Mucosa of descending colon (tissue), 3 donors: ENCODE measurements around the gene B4GALT6. TPM values are rescaled to one million over a fixed set of nuclear protein-coding genes. Genes with fewer than 3 reads are reported as not detected.

Source experiments
- ATAC-seq: fragments of 200-7000 bp; cut with Tn5 transposase; one replicate; pipeline ENCODE4 v1.9.1; 2020; ENCODE audit warnings: mild to moderate bottlenecking, moderate library complexity
- DNase-seq, 3 donors: peaks; one replicate each; pipeline ENCODE4 v3.0.0-alpha.2; 2020
- H3K36me3 ChIP-seq: fragments of 200-600 bp; one replicate; pipeline ENCODE4 v1.8.0; 2021; ENCODE audit warnings: low read depth, mild to moderate bottlenecking
- H3K4me1 ChIP-seq: fragments of 200-600 bp; one replicate; pipeline ENCODE4 v1.8.0; 2021; ENCODE audit warnings: low read depth, mild to moderate bottlenecking
- H3K4me3 ChIP-seq: fragments of 200-600 bp; one replicate; pipeline ENCODE4 v1.8.0; 2021; ENCODE audit warnings: mild to moderate bottlenecking
- H3K9me3 ChIP-seq: fragments of 200-600 bp; one replicate; pipeline ENCODE4 v1.8.0; 2021; ENCODE audit warnings: mild to moderate bottlenecking
- CTCF ChIP-seq: fragments of 200-600 bp; IDR thresholded peaks from one replicate; pipeline ENCODE4 v1.8.0; 2022; ENCODE audit warnings: antibody characterized with exemption, mild to moderate bottlenecking
- intact Hi-C, 2 donors: fragments of 100-400 bp; cut with DNase I in 1 of 2; cut with micrococcal nuclease in 1 of 2; formaldehyde crosslinking; loops; one replicate each; pipeline versions ENCODE4 v1.11.0 to v1.11.1; 2022; cut with DNase I, micrococcal nuclease
- total RNA-seq, 3 donors: library from RNA; stranded (reverse); fragmentation: NEBNext Ultra II Directional in 2 of 3; extraction: Animal tissue kit (Norgen Biotek cat#: 25700) in 2 of 3; gene quantifications; one replicate each; pipeline versions ENCODE4 v1.2.1 to v1.2.4, GENCODE V29; 2021 to 2023
- donor health status: DM: no; HTN: no; CAD: no; lungs with moderate emphysema.
- donor health status: DM: no; HTN: no; CAD: no.
- donor health status: DM: no; HTN: yes; CAD: no.

The B4GALT6 gene
- total RNA-seq, 3 donors from 2014 or later: 6.9 to 8.0 (median 7.8) TPM

GRCh38 chr18:31700990-31701389, 16.6 kb upstream of the B4GALT6 start:
- TF ChIP-seq CTCF: no peak
- H3K36me3 ChIP-seq: no peaks in the 10 kb centered on the region
- no peak overlapping the region for H3K4me3 ChIP-seq
- H3K4me1 ChIP-seq: no peaks in the 10 kb centered on the region
- no peaks in the 10 kb centered on the region for H3K9me3 ChIP-seq
- DNase-seq (no peak), ATAC-seq (no peak)
- intact Hi-C loops: no loop called here

GRCh38 chr18:31697351-31698298, 13.2 kb upstream of the B4GALT6 start:
- TF ChIP-seq CTCF: no peak
- ATAC-seq (no peak), DNase-seq (no peak)
- no peaks in the 10 kb centered on the region for H3K9me3 ChIP-seq
- H3K36me3 ChIP-seq: no peaks in the 10 kb centered on the region
- intact Hi-C loops: no loop called here
- H3K4me3 ChIP-seq: no peak overlapping the region
- no peaks in the 10 kb centered on the region for H3K4me1 ChIP-seq

- no peak for TF ChIP-seq CTCF
- no peak for ATAC-seq
- intact Hi-C loops: no loop called here
Measured at GRCh38 chr18:31695989-31696388, 11.6 kb upstream of the B4GALT6 start.

GRCh38 chr18:31694297-31694696, 9.9 kb upstream of the B4GALT6 start:
- H3K4me3 ChIP-seq: no peak overlapping the region
- intact Hi-C loops: no loop called here
- ATAC-seq: no peak
- no peaks in the 10 kb centered on the region for H3K4me1 ChIP-seq
- no peaks in the 10 kb centered on the region for H3K9me3 ChIP-seq
- no peaks in the 10 kb centered on the region for H3K36me3 ChIP-seq
- TF ChIP-seq CTCF: no peak
- DNase-seq: no peak

More at GRCh38 chr18:31695989-31696388, 11.6 kb upstream of the B4GALT6 start:
- Histone ChIP-seq H3K4me1 (no peaks in the 10 kb centered on the region), H3K36me3 (no peaks in the 10 kb centered on the region), H3K4me3 (no peak overlapping the region), H3K9me3 (no peaks in the 10 kb centered on the region)
- DNase-seq: no peak

- H3K9me3 ChIP-seq: no peaks in the 10 kb centered on the region
- intact Hi-C loops: loop anchor here in 1 of 2 donors (5.0 kb wide), 1 partner anchor 51 kb away; no protein-coding TSS in a partner anchor
- no peak for DNase-seq
- H3K4me1 ChIP-seq: no peaks in the 10 kb centered on the region
- H3K4me3 ChIP-seq: no peak overlapping the region
- no peak for TF ChIP-seq CTCF
- ATAC-seq: no peak
- H3K36me3 ChIP-seq: no peaks in the 10 kb centered on the region
Measured at GRCh38 chr18:31688606-31689005, 4.2 kb upstream of the B4GALT6 start.
